HepG2 (cell line): ENCODE data around the gene TAF4B. TPM values are rescaled to one million over a fixed set of nuclear protein-coding genes. Genes with fewer than 3 reads are reported as not detected.

Experiments used
- ATAC-seq: fragments of 200-7000 bp; cut with Tn5 transposase; 3 replicates; pipeline ENCODE4 v1.9.1; 2020; ENCODE audit warnings: mild to moderate bottlenecking, moderate library complexity
- BruUV-seq: library from RNA; stranded (reverse); fragments of 400-500 nt; replicated peaks from 2 replicates; lab custom pipeline; 2021; lab: Mats Ljungman, UMichigan
- CTCF ChIA-PET: fragments of 300-600 bp; formaldehyde crosslinking; extraction: SDS; loops from one replicate; lab custom pipeline; 2021; ENCODE audit warnings: low total read pairs, inconsistent platforms, low intra/inter-chr PET ratio; lab: Yijun Ruan, JAX
- POLR2A ChIA-PET: fragments of 350-600 bp; sonication (Branson Sonifier 250); formaldehyde crosslinking; loops from one replicate; lab custom pipeline; 2020; ENCODE audit warnings: antibody characterized with exemption, inconsistent platforms; lab: Yijun Ruan, JAX
- DNase-seq: peaks from one replicate; pipeline ENCODE4 v3.0.0-alpha.2; 2015; ENCODE audit warnings: low spot score
- FAIRE-seq: peaks from 3 replicates; lab custom pipeline; 2011; peaks lifted over from hg19 to GRCh38; lab: Jason Lieb, UNC
- H2AFZ ChIP-seq: one replicate; pipeline ENCODE4 v1.6.1; 2011; ENCODE audit warnings: low read length, inconsistent platforms
- H3K27ac ChIP-seq: fragments of 300-600 bp; 3 replicates; pipeline ENCODE4 v1.8.0; 2011; ENCODE audit warnings: mixed run types, mild to moderate bottlenecking, mixed read lengths, low read length, inconsistent platforms; ENCODE audit not compliant: insufficient read depth; ENCODE audit errors: extremely low read length
- H3K27me3 ChIP-seq, 2 experiments: fragments of 200-600 bp in 1 of 2; 2 replicates in 1 of 2; 3 replicates in 1 of 2; pipeline versions ENCODE4 v1.6.0 to v1.8.0; 2011; ENCODE audit warnings: low read length in 2 of 2, mild to moderate bottlenecking in 2 of 2, moderate library complexity in 2 of 2, inconsistent platforms in 1 of 2; ENCODE audit not compliant: insufficient read depth in 2 of 2, control insufficient read depth in 1 of 2
- H3K36me3 ChIP-seq, 2 experiments: fragments of 200-600 bp in 1 of 2; replicated peaks in 1 of 2; 2 replicates in 1 of 2; 3 replicates in 1 of 2; pipeline versions ENCODE4 v1.5.1 to v1.8.0; 2011; ENCODE audit warnings: low read length in 2 of 2, inconsistent platforms in 1 of 2; ENCODE audit not compliant: insufficient read depth in 2 of 2, control insufficient read depth in 1 of 2
- H3K4me1 ChIP-seq: 2 replicates; pipeline ENCODE4 v1.5.1; 2012; ENCODE audit warnings: low read length, inconsistent platforms; ENCODE audit not compliant: insufficient read depth
- H3K4me2 ChIP-seq: 2 replicates; pipeline ENCODE4 v1.6.0; 2011; ENCODE audit warnings: low read depth, low read length, inconsistent platforms
- H3K4me3 ChIP-seq, 3 experiments: fragments of 200-600 bp in 1 of 3; sonication (generic), shearing (Covaris generic) in 1 of 3; replicated peaks in 1 of 3; 2 replicates each; pipeline ENCODE4 v1.5.1; 2011 to 2016; ENCODE audit warnings: low read length in 3 of 3, inconsistent platforms in 2 of 3, low read depth in 2 of 3, mild to moderate bottlenecking in 2 of 3, control low read depth in 1 of 3, mixed read lengths in 1 of 3; ENCODE audit not compliant: insufficient read depth in 1 of 3
- H3K79me2 ChIP-seq: one replicate; pipeline ENCODE4 v1.6.1; 2011; ENCODE audit warnings: low read length, inconsistent platforms; ENCODE audit not compliant: insufficient read depth
- H3K9ac ChIP-seq: 2 replicates; pipeline ENCODE4 v1.6.0; 2011; ENCODE audit warnings: mild to moderate bottlenecking, low read depth, low read length, inconsistent platforms; ENCODE audit not compliant: insufficient read depth
- H3K9me3 ChIP-seq: 2 replicates; pipeline ENCODE4 v1.5.1; 2012; ENCODE audit warnings: mild to moderate bottlenecking, low read length
- H4K20me1 ChIP-seq: 2 replicates; pipeline ENCODE4 v1.6.0; 2011; ENCODE audit warnings: inconsistent platforms, mild to moderate bottlenecking, low read length, moderate library complexity; ENCODE audit not compliant: insufficient read depth
- CHCHD3 ChIP-seq: sonication (generic); formaldehyde crosslinking; IDR thresholded peaks from 2 replicates; pipeline ENCODE4 v1.8.0; 2022; ENCODE audit warnings: mild to moderate bottlenecking, missing genetic modification reagents, moderate library complexity
- ERF ChIP-seq: IDR thresholded peaks from 2 replicates; pipeline ENCODE4 v1.6.1; 2018; ENCODE audit warnings: missing biosample characterization, missing genetic modification reagents
- FOSL1 ChIP-seq: sonication (generic); formaldehyde crosslinking; IDR thresholded peaks from 2 replicates; pipeline ENCODE4 v1.9.0; 2021; ENCODE audit warnings: missing genetic modification reagents, borderline replicate concordance
- FOXO1 ChIP-seq: sonication (generic); formaldehyde crosslinking; IDR thresholded peaks from 2 replicates; pipeline ENCODE4 v1.4.0; 2020; ENCODE audit warnings: missing genetic modification reagents
- GATAD2A ChIP-seq: IDR thresholded peaks from 2 replicates; pipeline ENCODE4 v1.6.1; 2016
- KLF6 ChIP-seq: IDR thresholded peaks from 2 replicates; pipeline ENCODE4 v1.8.0; 2016; ENCODE audit warnings: missing biosample characterization, missing genetic modification reagents
- KMT2A ChIP-seq: sonication (generic); formaldehyde crosslinking; IDR thresholded peaks from 2 replicates; pipeline ENCODE4 v1.4.0; 2020; ENCODE audit warnings: missing genetic modification reagents
- PLRG1 ChIP-seq: fragments of 450-650 bp; conservative IDR thresholded peaks from 2 replicates; pipeline ENCODE4 v1.6.1; 2016
- ZNF781 ChIP-seq: sonication (generic); formaldehyde crosslinking; IDR thresholded peaks from 2 replicates; pipeline ENCODE4 v1.5.1; 2020; ENCODE audit warnings: borderline replicate concordance, mild to moderate bottlenecking, missing genetic modification reagents; ENCODE audit errors: not compliant biosample characterization
- WGBS: methylation state at CpG from one replicate; pipeline ENCODE4 v1.1.6; 2017; ENCODE audit warnings: low lambda C conversion rate; 5-methylcytosine and 5-hydroxymethylcytosine counted together
- in situ Hi-C: cut with HindIII; loops from 2 replicates; pipeline ENCODE4 v1.10.0; 2017; ENCODE audit warnings: low pct_unique_long_range_greater_than_20kb; ENCODE audit not compliant: extremely low pct_ligation_motif_present
- intact Hi-C: fragments of 100-400 bp; cut with micrococcal nuclease; formaldehyde crosslinking; loops from one replicate; pipeline ENCODE4 v1.10.0; 2022; ENCODE audit not compliant: unreplicated experiment
- polyA plus RNA-seq, 8 experiments: library from polyadenylated mRNA; depleted of rRNA in 3 of 8; stranded (reverse) in 7 of 8; unstranded in 1 of 8; fragments of >200 nt; fragmentation: Illumina TruSeq in 4 of 8; extraction: Trizol in 4 of 8; gene quantifications; 2 replicates each; pipeline versions ENCODE4 v1.2.1 to v1.2.3, GENCODE V29; 2011 to 2016; ENCODE audit warnings: low read depth in 4 of 8, missing spikeins in 1 of 8, mixed read lengths in 1 of 8; ENCODE audit not compliant: insufficient read depth in 1 of 8
- total RNA-seq, 5 experiments: library from RNA; depleted of rRNA; stranded (reverse); fragments of >200 nt; fragmentation: Illumina TruSeq; extraction: Trizol; gene quantifications; 2 replicates each; pipeline ENCODE4 v1.2.3, GENCODE V29; 2016; ENCODE audit warnings: low read depth in 1 of 5
- TF ChIP-seq, protein P1 (sequence below): IDR thresholded peaks from 2 replicates; pipeline ENCODE4 v1.6.1; 2016; ENCODE audit warnings: control low read depth
- TF ChIP-seq, protein P2 (sequence below): sonication (generic); formaldehyde crosslinking; IDR thresholded peaks from 2 replicates; pipeline ENCODE4 v1.4.0; 2020; ENCODE audit warnings: missing genetic modification reagents, mild to moderate bottlenecking, borderline replicate concordance
- TF ChIP-seq, protein P3 (sequence below), 2 experiments: fragments of 450-650 bp in 1 of 2; sonication (generic) in 1 of 2; formaldehyde crosslinking; IDR thresholded peaks; 2 replicates each; pipeline versions ENCODE4 v1.5.0 to v1.8.0; 2020 to 2022; ENCODE audit warnings: mild to moderate bottlenecking in 1 of 2, missing genetic modification reagents in 1 of 2
- TF ChIP-seq, protein P4 (sequence below): sonication (generic); formaldehyde crosslinking; IDR thresholded peaks from 2 replicates; pipeline ENCODE4 v1.5.0; 2020; ENCODE audit warnings: missing genetic modification reagents
- TF ChIP-seq, protein P5 (sequence below): IDR thresholded peaks from 2 replicates; pipeline ENCODE4 v1.4.0; 2020; ENCODE audit warnings: mild to moderate bottlenecking, missing genetic modification reagents
- TF ChIP-seq, protein P6 (sequence below): sonication (generic); formaldehyde crosslinking; IDR thresholded peaks from 2 replicates; pipeline ENCODE4 v1.8.1; 2023; ENCODE audit warnings: missing genetic modification reagents, mild to moderate bottlenecking, borderline replicate concordance

TAF4B gene
- total and polyA plus RNA-seq, 2 of the 13 experiments (the other 11 are each of a cell fraction or from before 2014, with no cell fraction given), result 2.2 to 3.8 TPM

DNA sequence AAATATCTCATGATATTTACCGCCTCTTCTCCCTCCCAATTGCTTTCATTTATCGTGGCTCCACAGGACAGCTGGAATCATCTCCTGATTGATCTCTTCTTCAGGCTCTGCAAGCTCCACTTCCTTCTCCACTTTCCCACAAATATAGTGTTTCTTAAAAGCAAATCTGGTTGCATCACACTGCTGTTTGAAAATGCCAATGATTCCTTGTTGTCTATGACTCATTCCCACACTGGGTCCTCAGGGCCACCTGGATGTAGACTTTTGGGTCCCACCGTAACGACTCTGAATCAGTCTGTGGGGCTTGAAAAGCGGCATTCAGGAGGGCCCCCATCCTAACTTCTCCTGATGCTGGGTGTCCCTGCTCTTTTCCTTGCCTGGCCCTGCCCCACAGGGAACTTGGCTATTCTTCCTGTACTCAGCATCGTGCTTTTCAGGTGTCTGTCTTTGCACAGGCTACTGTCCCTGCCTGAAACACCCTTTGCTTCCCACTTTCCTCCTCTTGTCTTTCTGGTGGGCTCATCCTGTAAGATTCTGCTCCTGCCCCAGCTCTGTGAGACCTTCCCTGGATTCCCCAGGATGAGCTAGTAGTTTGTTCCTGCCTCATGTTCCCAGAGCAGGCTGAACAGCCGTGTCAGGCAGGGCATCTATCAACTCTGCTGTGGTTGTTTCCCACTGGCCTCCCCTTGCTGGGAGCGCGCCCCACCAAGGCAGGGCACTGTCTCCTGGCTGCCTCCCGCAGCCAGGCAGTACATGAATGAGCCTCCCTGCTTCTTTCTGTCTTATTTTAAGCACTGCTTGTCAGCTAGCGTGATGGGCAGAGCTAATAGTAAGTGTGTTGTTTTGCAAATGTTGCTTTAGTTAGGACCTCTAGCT is 210.2 kb downstream of the TAF4B start:
- no peak overlapping the region for H3K27ac ChIP-seq
- in situ Hi-C loops (loop anchor here (25.0 kb wide), 1 partner anchor 101 kb away; the partner anchor contains the start of gene KCTD1), intact Hi-C loops (no loop called here)
- ChIA-PET POLR2A (no interaction called here), CTCF (no interaction called here)
- no peak for FAIRE-seq
- peaks cover 9% of the 10 kb centered on the region for H3K4me1 ChIP-seq
- H4K20me1 ChIP-seq, result no peaks in the 10 kb centered on the region
- no peaks in the 10 kb centered on the region for H3K79me2 ChIP-seq
- H3K9me3 ChIP-seq, result no peaks in the 10 kb centered on the region
- no peak overlapping the region for H3K9ac ChIP-seq
- no peaks in the 10 kb centered on the region for H3K36me3 ChIP-seq
- peak; percentile 68 for ATAC-seq
- 30% methylated on average over 10 of the region's 11 CpGs for WGBS
- H3K27me3 ChIP-seq, result peaks cover 0 to 28% of the 10 kb centered on the region in 2 experiments; a peak in 2 of 5 replicates
- DNase-seq, result peak; percentile 34
- BruUV-seq, result no TSS peak
- H3K4me3 ChIP-seq, result no peak overlapping the region
- no peak overlapping the region; the same call in 1 of the 2 replicates for H3K4me2 ChIP-seq
- no peak overlapping the region for H2AFZ ChIP-seq
- TF ChIP-seq PLRG1 (no peak), FOSL1 (CRISPR knock-in tag) (no peak), ERF (CRISPR knock-in tag) (no peak), KLF6 (CRISPR knock-in tag) (no peak), ZNF781 (no peak), KMT2A (CRISPR knock-in tag) (no peak), CHCHD3 (CRISPR knock-in tag) (no peak), GATAD2A (CRISPR knock-in tag) (peak; percentile 44; the same call in 1 of the 2 replicates), FOXO1 (no peak)
- TF ChIP-seq, protein P1, sequence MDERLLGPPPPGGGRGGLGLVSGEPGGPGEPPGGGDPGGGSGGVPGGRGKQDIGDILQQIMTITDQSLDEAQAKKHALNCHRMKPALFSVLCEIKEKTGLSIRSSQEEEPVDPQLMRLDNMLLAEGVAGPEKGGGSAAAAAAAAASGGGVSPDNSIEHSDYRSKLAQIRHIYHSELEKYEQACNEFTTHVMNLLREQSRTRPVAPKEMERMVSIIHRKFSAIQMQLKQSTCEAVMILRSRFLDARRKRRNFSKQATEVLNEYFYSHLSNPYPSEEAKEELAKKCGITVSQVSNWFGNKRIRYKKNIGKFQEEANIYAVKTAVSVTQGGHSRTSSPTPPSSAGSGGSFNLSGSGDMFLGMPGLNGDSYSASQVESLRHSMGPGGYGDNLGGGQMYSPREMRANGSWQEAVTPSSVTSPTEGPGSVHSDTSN (CRISPR knock-in tag), result no peak
- TF ChIP-seq, protein P2, sequence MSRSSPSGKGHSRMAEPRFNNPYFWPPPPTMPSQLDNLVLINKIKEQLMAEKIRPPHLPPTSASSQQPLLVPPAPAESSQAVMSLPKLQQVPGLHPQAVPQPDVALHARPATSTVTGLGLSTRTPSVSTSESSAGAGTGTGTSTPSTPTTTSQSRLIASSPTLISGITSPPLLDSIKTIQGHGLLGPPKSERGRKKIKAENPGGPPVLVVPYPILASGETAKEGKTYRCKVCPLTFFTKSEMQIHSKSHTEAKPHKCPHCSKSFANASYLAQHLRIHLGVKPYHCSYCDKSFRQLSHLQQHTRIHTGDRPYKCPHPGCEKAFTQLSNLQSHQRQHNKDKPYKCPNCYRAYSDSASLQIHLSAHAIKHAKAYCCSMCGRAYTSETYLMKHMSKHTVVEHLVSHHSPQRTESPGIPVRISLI (CRISPR knock-in tag), result no peak
- TF ChIP-seq, protein P3, sequence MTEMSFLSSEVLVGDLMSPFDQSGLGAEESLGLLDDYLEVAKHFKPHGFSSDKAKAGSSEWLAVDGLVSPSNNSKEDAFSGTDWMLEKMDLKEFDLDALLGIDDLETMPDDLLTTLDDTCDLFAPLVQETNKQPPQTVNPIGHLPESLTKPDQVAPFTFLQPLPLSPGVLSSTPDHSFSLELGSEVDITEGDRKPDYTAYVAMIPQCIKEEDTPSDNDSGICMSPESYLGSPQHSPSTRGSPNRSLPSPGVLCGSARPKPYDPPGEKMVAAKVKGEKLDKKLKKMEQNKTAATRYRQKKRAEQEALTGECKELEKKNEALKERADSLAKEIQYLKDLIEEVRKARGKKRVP (CRISPR knock-in tag; IDR thresholded peaks at IDR 0.05), result peak in 1 of 2 experiments; percentile 88; a peak in 2 of 4 replicates
- TF ChIP-seq, protein P4, sequence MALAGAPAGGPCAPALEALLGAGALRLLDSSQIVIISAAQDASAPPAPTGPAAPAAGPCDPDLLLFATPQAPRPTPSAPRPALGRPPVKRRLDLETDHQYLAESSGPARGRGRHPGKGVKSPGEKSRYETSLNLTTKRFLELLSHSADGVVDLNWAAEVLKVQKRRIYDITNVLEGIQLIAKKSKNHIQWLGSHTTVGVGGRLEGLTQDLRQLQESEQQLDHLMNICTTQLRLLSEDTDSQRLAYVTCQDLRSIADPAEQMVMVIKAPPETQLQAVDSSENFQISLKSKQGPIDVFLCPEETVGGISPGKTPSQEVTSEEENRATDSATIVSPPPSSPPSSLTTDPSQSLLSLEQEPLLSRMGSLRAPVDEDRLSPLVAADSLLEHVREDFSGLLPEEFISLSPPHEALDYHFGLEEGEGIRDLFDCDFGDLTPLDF, result no peak
- TF ChIP-seq, protein P5, sequence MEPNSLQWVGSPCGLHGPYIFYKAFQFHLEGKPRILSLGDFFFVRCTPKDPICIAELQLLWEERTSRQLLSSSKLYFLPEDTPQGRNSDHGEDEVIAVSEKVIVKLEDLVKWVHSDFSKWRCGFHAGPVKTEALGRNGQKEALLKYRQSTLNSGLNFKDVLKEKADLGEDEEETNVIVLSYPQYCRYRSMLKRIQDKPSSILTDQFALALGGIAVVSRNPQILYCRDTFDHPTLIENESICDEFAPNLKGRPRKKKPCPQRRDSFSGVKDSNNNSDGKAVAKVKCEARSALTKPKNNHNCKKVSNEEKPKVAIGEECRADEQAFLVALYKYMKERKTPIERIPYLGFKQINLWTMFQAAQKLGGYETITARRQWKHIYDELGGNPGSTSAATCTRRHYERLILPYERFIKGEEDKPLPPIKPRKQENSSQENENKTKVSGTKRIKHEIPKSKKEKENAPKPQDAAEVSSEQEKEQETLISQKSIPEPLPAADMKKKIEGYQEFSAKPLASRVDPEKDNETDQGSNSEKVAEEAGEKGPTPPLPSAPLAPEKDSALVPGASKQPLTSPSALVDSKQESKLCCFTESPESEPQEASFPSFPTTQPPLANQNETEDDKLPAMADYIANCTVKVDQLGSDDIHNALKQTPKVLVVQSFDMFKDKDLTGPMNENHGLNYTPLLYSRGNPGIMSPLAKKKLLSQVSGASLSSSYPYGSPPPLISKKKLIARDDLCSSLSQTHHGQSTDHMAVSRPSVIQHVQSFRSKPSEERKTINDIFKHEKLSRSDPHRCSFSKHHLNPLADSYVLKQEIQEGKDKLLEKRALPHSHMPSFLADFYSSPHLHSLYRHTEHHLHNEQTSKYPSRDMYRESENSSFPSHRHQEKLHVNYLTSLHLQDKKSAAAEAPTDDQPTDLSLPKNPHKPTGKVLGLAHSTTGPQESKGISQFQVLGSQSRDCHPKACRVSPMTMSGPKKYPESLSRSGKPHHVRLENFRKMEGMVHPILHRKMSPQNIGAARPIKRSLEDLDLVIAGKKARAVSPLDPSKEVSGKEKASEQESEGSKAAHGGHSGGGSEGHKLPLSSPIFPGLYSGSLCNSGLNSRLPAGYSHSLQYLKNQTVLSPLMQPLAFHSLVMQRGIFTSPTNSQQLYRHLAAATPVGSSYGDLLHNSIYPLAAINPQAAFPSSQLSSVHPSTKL (CRISPR knock-in tag), result peak; percentile 49
- TF ChIP-seq, protein P6, sequence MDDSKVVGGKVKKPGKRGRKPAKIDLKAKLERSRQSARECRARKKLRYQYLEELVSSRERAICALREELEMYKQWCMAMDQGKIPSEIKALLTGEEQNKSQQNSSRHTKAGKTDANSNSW (CRISPR knock-in tag), result no peak
